ENCODE measurements around the gene POLR3B. TPM values are rescaled to one million over a fixed set of nuclear protein-coding genes. Genes with fewer than 3 reads are reported as not detected.

POLR3B gene
- polyA plus RNA-seq, 1 experiment: 6.4 TPM

GRCh38 chr12:106442575-106442974, 85.0 kb downstream of the POLR3B start:
- DNase-seq (ENCODE audit: low read depth): no peak

GRCh38 chr12:106445053-106445452, 87.5 kb downstream of the POLR3B start:
- Histone ChIP-seq H3K27me3 (ENCODE audit: control insufficient read depth, insufficient read depth, low read length) (no peaks in the 10 kb centered on the region), H3K4me3 (ENCODE audit: low read depth, low read length) (no peak overlapping the region), H3K36me3 (ENCODE audit: control insufficient read depth, insufficient read depth, low read length) (peaks cover 3% of the 10 kb centered on the region)
- TF ChIP-seq CTCF (IDR thresholded peaks at IDR 0.05; ENCODE audit: insufficient read depth, low read depth, low read length): no peak
- ChIA-PET POLR2A (no interaction called here), CTCF (interaction anchor here (1.3 kb wide), 1 partner anchor 11 kb away, joined by 7 read pairs; no protein-coding TSS in a partner anchor)
- DNase-seq (ENCODE audit: low read depth): no peak

More at GRCh38 chr12:106442575-106442974, 85.0 kb downstream of the POLR3B start:
- TF ChIP-seq CTCF (IDR thresholded peaks at IDR 0.05; ENCODE audit: insufficient read depth, low read depth, low read length): no peak
- ChIA-PET CTCF (no interaction called here), POLR2A (no interaction called here)
- Histone ChIP-seq H3K36me3 (ENCODE audit: control insufficient read depth, insufficient read depth, low read length) (peaks cover 3% of the 10 kb centered on the region), H3K4me3 (ENCODE audit: low read depth, low read length) (no peak overlapping the region), H3K27me3 (ENCODE audit: control insufficient read depth, insufficient read depth, low read length) (no peaks in the 10 kb centered on the region)

- no peak for TF ChIP-seq CTCF (IDR thresholded peaks at IDR 0.05; ENCODE audit: insufficient read depth, low read depth, low read length)
- POLR2A ChIA-PET: no interaction called here
- no peak for DNase-seq (ENCODE audit: low read depth)
- Histone ChIP-seq H3K27me3 (ENCODE audit: control insufficient read depth, insufficient read depth, low read length) (no peaks in the 10 kb centered on the region), H3K4me3 (ENCODE audit: low read depth, low read length) (no peak overlapping the region), H3K36me3 (ENCODE audit: control insufficient read depth, insufficient read depth, low read length) (no peaks in the 10 kb centered on the region)
- CTCF ChIA-PET: interaction anchor here (1.3 kb wide), 1 partner anchor 12 kb away, joined by 7 read pairs; no protein-coding TSS in a partner anchor
Observed at GRCh38 chr12:106445959-106446358, 88.4 kb downstream of the POLR3B start.

GRCh38 chr12:106446419-106447092, 89.0 kb downstream of the POLR3B start:
- no peak for TF ChIP-seq CTCF (IDR thresholded peaks at IDR 0.05; ENCODE audit: insufficient read depth, low read depth, low read length)
- Histone ChIP-seq H3K36me3 (ENCODE audit: control insufficient read depth, insufficient read depth, low read length) (no peaks in the 10 kb centered on the region), H3K27me3 (ENCODE audit: control insufficient read depth, insufficient read depth, low read length) (no peaks in the 10 kb centered on the region), H3K4me3 (ENCODE audit: low read depth, low read length) (no peak overlapping the region)
- ChIA-PET POLR2A (no interaction called here), CTCF (interaction anchor here (0.9 kb wide), 1 partner anchor 486 kb away, joined by 3 read pairs; no protein-coding TSS in a partner anchor)
- no peak for DNase-seq (ENCODE audit: low read depth)

DNA sequence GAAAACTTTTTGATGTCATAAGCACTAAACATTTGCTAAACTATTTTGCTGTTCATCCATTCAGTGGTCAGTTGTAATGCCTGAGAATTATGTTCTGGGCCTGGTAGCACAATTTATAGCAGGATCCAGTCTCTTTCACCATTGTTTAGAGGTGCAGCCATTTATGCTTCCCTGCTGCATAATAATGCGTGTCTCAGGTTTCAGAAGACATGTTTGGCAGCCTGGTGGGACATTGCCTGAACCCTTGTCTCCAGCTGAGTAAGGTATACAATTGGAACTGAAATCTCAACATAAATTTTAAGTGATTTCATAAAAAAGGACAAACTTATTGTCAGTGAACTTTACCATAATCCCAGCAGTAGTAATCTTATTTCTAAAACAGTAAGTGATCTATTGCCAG, 94.8 kb downstream of the POLR3B start:
- H3K4me3 ChIP-seq (ENCODE audit: low read depth, low read length): no peak overlapping the region
- POLR2A ChIA-PET: no interaction called here
- peaks cover 1% of the 10 kb centered on the region; the same call in 1 of the 2 replicates for H3K36me3 ChIP-seq (ENCODE audit: control insufficient read depth, insufficient read depth, low read length)
- H3K27me3 ChIP-seq (ENCODE audit: control insufficient read depth, insufficient read depth, low read length): no peaks in the 10 kb centered on the region
- CTCF ChIA-PET: no interaction called here
- TF ChIP-seq CTCF (IDR thresholded peaks at IDR 0.05; ENCODE audit: insufficient read depth, low read depth, low read length): no peak
- DNase-seq (ENCODE audit: low read depth): no peak

Data from BJ (cell line).